ENCODE data around the gene MRM2.
A peak's percentile ranks its signal among the peaks of the same experiment; 100 is the strongest.

MRM2 gene

DNA sequence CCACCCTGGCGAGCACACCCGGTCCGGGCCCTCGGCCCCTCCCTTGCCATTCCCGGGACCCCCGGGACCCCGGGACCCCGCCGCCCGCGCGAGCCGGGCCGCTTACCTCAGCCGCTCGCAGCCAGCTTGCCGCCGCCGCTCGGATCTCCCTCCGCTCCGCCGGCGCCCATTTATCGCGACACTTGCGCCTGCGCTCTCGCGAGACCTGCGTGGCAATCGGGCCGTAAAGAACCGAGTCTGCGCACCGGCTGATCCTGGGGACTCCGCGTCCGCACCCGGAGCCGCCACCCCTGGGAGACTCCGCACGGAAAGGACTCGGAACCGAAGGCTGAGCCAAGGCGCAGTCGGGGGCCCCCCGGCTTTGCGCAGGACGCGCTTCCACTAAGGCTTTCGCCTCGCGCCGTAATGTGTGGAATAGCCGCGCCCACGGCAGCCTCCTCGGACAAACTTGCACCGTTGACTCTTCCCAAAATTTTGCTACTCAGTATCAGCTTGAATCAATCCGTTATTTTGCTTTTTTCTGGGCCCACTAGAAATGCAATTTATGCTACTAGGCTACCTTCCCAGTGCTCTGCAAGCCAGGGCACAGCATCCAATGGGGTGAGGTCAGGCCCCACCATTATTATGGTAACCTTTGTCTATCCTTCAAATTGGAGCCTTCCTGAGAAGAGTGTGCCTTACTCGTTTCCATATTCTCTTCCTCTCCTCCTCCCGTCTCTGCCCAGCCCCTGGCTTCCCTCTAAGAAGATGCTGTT is 9.1 kb downstream of the MRM2 start, which contains the start of gene MAD1L1 (continued):
- TF ChIP-seq, protein P1, sequence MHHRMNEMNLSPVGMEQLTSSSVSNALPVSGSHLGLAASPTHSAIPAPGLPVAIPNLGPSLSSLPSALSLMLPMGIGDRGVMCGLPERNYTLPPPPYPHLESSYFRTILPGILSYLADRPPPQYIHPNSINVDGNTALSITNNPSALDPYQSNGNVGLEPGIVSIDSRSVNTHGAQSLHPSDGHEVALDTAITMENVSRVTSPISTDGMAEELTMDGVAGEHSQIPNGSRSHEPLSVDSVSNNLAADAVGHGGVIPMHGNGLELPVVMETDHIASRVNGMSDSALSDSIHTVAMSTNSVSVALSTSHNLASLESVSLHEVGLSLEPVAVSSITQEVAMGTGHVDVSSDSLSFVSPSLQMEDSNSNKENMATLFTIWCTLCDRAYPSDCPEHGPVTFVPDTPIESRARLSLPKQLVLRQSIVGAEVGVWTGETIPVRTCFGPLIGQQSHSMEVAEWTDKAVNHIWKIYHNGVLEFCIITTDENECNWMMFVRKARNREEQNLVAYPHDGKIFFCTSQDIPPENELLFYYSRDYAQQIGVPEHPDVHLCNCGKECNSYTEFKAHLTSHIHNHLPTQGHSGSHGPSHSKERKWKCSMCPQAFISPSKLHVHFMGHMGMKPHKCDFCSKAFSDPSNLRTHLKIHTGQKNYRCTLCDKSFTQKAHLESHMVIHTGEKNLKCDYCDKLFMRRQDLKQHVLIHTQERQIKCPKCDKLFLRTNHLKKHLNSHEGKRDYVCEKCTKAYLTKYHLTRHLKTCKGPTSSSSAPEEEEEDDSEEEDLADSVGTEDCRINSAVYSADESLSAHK (tag by site-specific recombination; IDR thresholded peaks at IDR 0.05), result no peak
- TF ChIP-seq TCF7L2 (IDR thresholded peaks at IDR 0.05; ENCODE audit: borderline replicate concordance, low read depth, low read length) (no peak), ZNF16 (tag by site-specific recombination; IDR thresholded peaks at IDR 0.05; ENCODE audit: low read depth) (no peak), ZNF133 (tag by site-specific recombination; IDR thresholded peaks at IDR 0.05) (no peak), GLI2 (tag by site-specific recombination; IDR thresholded peaks at IDR 0.05; ENCODE audit: borderline replicate concordance, low read depth) (no peak), ZBTB26 (tag by site-specific recombination; optimal IDR thresholded peaks at IDR 0.05) (peak; percentile 67), SETDB1 (IDR thresholded peaks at IDR 0.05; ENCODE audit: insufficient read length, low read length) (no peak), ZNF624 (tag by site-specific recombination; IDR thresholded peaks at IDR 0.05) (no peak), ZBTB44 (tag by site-specific recombination; IDR thresholded peaks at IDR 0.05) (no peak), KLF7 (tag by site-specific recombination; IDR thresholded peaks at IDR 0.05; ENCODE audit: borderline replicate concordance) (no peak), ZNF529 (tag by site-specific recombination; IDR thresholded peaks at IDR 0.05; ENCODE audit: insufficient replicate concordance) (no peak), ZNF600 (tag by site-specific recombination; IDR thresholded peaks at IDR 0.05) (peak; percentile 83), ZSCAN16 (tag by site-specific recombination; IDR thresholded peaks at IDR 0.05) (no peak), OSR2 (tag by site-specific recombination; IDR thresholded peaks at IDR 0.05) (no peak), ZNF221 (tag by site-specific recombination; IDR thresholded peaks at IDR 0.05; ENCODE audit: borderline replicate concordance) (no peak), ZNF155 (tag by site-specific recombination; IDR thresholded peaks at IDR 0.05) (no peak), ZNF48 (tag by site-specific recombination; IDR thresholded peaks at IDR 0.05) (no peak), ZNF561 (tag by site-specific recombination; IDR thresholded peaks at IDR 0.05; ENCODE audit: borderline replicate concordance) (no peak), SP2 (tag by site-specific recombination; IDR thresholded peaks at IDR 0.05) (peak; percentile 6; the same call in 1 of the 2 replicates), ZFP3 (tag by site-specific recombination; IDR thresholded peaks at IDR 0.05; ENCODE audit: low read depth) (no peak), ZNF239 (tag by site-specific recombination; IDR thresholded peaks at IDR 0.05) (no peak), ZNF777 (tag by site-specific recombination; IDR thresholded peaks at IDR 0.05; ENCODE audit: borderline replicate concordance) (no peak), ZNF513 (tag by site-specific recombination; IDR thresholded peaks at IDR 0.05) (no peak), ZFP69B (tag by site-specific recombination; IDR thresholded peaks at IDR 0.05) (peak; percentile 46; the same call in 1 of the 2 replicates), HOXD13 (CRISPR knock-in tag; IDR thresholded peaks at IDR 0.05; ENCODE audit: borderline replicate concordance) (no peak), ZNF658 (tag by site-specific recombination; IDR thresholded peaks at IDR 0.05) (no peak), ZNF785 (tag by site-specific recombination; IDR thresholded peaks at IDR 0.05) (no peak), ZNF626 (tag by site-specific recombination; IDR thresholded peaks at IDR 0.05) (no peak)
- TF ChIP-seq, protein P2, sequence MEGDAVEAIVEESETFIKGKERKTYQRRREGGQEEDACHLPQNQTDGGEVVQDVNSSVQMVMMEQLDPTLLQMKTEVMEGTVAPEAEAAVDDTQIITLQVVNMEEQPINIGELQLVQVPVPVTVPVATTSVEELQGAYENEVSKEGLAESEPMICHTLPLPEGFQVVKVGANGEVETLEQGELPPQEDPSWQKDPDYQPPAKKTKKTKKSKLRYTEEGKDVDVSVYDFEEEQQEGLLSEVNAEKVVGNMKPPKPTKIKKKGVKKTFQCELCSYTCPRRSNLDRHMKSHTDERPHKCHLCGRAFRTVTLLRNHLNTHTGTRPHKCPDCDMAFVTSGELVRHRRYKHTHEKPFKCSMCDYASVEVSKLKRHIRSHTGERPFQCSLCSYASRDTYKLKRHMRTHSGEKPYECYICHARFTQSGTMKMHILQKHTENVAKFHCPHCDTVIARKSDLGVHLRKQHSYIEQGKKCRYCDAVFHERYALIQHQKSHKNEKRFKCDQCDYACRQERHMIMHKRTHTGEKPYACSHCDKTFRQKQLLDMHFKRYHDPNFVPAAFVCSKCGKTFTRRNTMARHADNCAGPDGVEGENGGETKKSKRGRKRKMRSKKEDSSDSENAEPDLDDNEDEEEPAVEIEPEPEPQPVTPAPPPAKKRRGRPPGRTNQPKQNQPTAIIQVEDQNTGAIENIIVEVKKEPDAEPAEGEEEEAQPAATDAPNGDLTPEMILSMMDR (tag by site-specific recombination; IDR thresholded peaks at IDR 0.05), result no peak
- TF ChIP-seq, protein P3, sequence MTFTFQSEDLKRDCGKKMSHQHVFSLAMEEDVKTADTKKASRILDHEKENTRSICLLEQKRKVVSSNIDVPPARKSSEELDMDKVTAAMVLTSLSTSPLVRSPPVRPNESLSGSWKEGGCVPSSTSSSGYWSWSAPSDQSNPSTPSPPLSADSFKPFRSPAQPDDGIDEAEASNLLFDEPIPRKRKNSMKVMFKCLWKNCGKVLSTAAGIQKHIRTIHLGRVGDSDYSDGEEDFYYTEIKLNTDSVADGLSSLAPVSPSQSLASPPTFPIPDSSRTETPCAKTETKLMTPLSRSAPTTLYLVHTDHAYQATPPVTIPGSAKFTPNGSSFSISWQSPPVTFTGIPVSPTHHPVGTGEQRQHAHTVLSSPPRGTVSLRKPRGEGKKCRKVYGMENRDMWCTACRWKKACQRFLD (tag by site-specific recombination; IDR thresholded peaks at IDR 0.05), result no peak
